Activated CD4-positive, alpha-beta T cell treated with anti-CD3 and anti-CD28 coated beads for 36 hours (primary cell): Measurements from ENCODE around the gene NEK6. TPM values are rescaled to one million over a fixed set of nuclear protein-coding genes. Genes with fewer than 3 reads are reported as not detected.
A peak's percentile ranks its signal among the peaks of the same experiment; 100 is the strongest.

Experiments used
- ATAC-seq: fragments of 200-7000 bp; cut with Tn5 transposase; one replicate; pipeline ENCODE4 v1.10.0; 2021; ENCODE audit warnings: mild to moderate bottlenecking, moderate library complexity
- CTCF ChIA-PET: fragments of 350-600 bp; sonication (Branson Sonifier 250); formaldehyde crosslinking; loops from one replicate; lab custom pipeline; 2021; ENCODE audit warnings: antibody characterized with exemption; lab: Charles Lee
- POLR2A ChIA-PET: fragments of 350-600 bp; sonication (Branson Sonifier 250); formaldehyde crosslinking; loops from one replicate; lab custom pipeline; 2021; ENCODE audit warnings: antibody characterized with exemption, inconsistent platforms; lab: Charles Lee
- DNase-seq: peaks from one replicate; pipeline ENCODE4 v3.0.0-alpha.2; 2020
- H3K27ac Mint-ChIP-seq: one replicate; pipeline ENCODE4 v1.8.0; 2021; ENCODE audit warnings: mixed read lengths
- H3K27me3 Mint-ChIP-seq: one replicate; pipeline ENCODE4 v1.8.0; 2021; ENCODE audit warnings: mixed read lengths
- H3K36me3 Mint-ChIP-seq: one replicate; pipeline ENCODE4 v1.8.0; 2021; ENCODE audit warnings: low read depth, mixed read lengths
- H3K4me1 Mint-ChIP-seq: one replicate; pipeline ENCODE4 v1.8.0; 2021; ENCODE audit warnings: mixed read lengths
- H3K4me3 Mint-ChIP-seq: one replicate; pipeline ENCODE4 v1.8.0; 2021; ENCODE audit warnings: mild to moderate bottlenecking, moderate library complexity, mixed read lengths
- H3K9me3 Mint-ChIP-seq: one replicate; pipeline ENCODE4 v1.8.0; 2021; ENCODE audit warnings: low read depth, mixed read lengths
- intact Hi-C, 2 experiments: fragments of 100-400 bp; cut with DNase I in 1 of 2; cut with micrococcal nuclease in 1 of 2; formaldehyde crosslinking; loops; one replicate each; pipeline versions ENCODE4 v1.14.2 to v1.15.1; 2022 to 2024; cut with DNase I, micrococcal nuclease
- total RNA-seq, 2 experiments: library from RNA; stranded (reverse); gene quantifications; one replicate each; pipeline ENCODE4 v1.2.3, GENCODE V29; 2021

NEK6 gene
- total RNA-seq, 2 experiments from 2014 or later = 6.4 to 10.1 TPM

DNA sequence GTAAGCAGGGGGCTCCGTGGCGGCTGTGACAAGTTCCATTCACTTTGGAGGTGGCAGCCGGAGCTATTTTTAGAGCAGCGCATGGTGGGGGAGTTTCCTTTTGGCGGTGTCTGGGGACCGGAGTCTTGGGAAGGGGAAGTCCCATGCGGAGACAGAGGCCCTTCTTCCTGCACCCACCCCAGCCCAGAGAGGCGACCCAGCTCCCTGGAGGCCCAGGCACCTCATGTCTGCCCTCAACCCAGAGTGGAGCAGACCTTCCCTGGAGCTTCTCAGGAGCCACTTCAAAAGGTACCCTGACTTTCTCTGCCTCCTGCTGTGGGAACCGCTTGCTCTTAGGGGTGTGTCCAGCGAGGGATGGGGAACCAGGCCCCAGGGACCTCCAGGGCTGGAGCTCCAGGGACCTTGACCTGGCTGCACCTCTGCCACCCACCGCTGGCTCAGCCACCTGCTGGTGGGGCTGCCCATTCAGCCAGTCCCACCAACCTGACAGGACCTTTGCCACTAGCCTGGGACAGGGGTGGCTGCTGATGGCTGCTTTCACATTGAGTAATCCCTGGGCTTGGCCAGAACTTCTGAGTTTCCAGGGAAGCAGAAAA lies 34.1 kb downstream of the NEK6 start:
- H3K4me1 Mint-ChIP-seq = peaks cover 42% of the 10 kb centered on the region
- ATAC-seq = peak; percentile 79
- H3K4me3 Mint-ChIP-seq = peak overlapping the region; percentile 18
- no peaks in the 10 kb centered on the region for H3K9me3 Mint-ChIP-seq
- no peak overlapping the region for H3K27ac Mint-ChIP-seq
- POLR2A ChIA-PET = interaction anchor here (1.7 kb wide), 1 partner anchor 14 kb away, joined by 4 read pairs; no protein-coding TSS in a partner anchor
- DNase-seq = peak; percentile 71
- CTCF ChIA-PET = interaction anchor here (0.5 to 0.6 kb wide), 2 partner anchors 341 to 778 kb away, joined by 3 read pairs; no protein-coding TSS in a partner anchor
- H3K36me3 Mint-ChIP-seq = no peaks in the 10 kb centered on the region
- intact Hi-C loops = loop anchor here in 1 of 2 experiments (10.0 kb wide), 1 partner anchor 167 kb away; no protein-coding TSS in a partner anchor
- H3K27me3 Mint-ChIP-seq = peaks cover 9% of the 10 kb centered on the region

DNA sequence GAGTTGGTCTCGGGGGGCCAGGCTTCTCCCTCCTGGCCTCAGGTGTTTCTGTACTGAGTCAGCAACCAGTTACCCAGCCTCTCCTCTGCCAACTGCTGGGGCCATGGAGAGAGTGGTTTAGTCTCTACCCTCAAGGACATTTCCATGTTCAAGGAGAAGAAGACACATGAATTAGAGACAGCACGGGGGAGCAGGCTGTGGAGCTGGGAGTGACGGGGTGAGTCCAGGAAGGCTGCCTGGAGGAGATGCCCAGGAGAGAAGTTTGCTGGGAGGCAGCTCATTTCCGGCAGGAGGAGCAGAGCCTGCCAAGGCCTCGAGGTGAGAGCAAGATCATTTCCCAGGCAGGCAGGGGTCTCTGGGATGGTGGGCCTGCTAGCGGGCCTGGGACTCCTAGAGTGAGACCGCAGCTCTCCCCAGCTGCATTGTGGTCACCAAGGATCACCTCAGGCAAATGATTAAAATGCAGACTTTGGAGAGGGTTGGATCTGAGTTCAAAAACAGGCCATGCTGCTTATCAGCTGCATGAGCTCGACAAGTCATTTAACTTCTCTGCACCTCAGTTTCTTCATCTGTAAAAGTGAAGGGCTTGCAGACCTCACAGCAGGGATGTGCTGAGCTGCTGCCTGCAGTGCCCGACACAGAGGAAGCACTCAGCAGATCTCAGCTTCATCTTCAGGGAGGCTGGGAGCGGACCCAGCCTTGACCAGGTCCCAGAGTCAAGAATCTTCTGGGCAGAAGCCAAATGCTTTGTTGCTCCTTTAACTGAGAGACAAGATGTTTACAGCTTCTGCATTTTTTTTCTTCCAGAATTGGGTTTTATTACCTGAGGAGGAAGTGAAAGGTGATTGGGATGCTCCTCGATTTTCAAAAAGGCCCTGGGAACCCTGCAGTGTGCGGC lies 35.2 kb downstream of the NEK6 start:
- H3K4me1 Mint-ChIP-seq = peaks cover 31% of the 10 kb centered on the region
- H3K27ac Mint-ChIP-seq = no peak overlapping the region
- ATAC-seq (no peak), DNase-seq (no peak)
- ChIA-PET POLR2A (interaction anchor here (1.7 kb wide), 1 partner anchor 13 kb away, joined by 4 read pairs; no protein-coding TSS in a partner anchor), CTCF (interaction anchor here (0.8 kb wide), 1 partner anchor 103 kb away, joined by 3 read pairs; no protein-coding TSS in a partner anchor)
- peaks cover 9% of the 10 kb centered on the region for H3K27me3 Mint-ChIP-seq
- intact Hi-C loops = loop anchor here in 1 of 2 experiments (10.0 kb wide), 1 partner anchor 168 kb away; no protein-coding TSS in a partner anchor
- no peaks in the 10 kb centered on the region for H3K36me3 Mint-ChIP-seq
- no peak overlapping the region for H3K4me3 Mint-ChIP-seq
- no peaks in the 10 kb centered on the region for H3K9me3 Mint-ChIP-seq

DNA sequence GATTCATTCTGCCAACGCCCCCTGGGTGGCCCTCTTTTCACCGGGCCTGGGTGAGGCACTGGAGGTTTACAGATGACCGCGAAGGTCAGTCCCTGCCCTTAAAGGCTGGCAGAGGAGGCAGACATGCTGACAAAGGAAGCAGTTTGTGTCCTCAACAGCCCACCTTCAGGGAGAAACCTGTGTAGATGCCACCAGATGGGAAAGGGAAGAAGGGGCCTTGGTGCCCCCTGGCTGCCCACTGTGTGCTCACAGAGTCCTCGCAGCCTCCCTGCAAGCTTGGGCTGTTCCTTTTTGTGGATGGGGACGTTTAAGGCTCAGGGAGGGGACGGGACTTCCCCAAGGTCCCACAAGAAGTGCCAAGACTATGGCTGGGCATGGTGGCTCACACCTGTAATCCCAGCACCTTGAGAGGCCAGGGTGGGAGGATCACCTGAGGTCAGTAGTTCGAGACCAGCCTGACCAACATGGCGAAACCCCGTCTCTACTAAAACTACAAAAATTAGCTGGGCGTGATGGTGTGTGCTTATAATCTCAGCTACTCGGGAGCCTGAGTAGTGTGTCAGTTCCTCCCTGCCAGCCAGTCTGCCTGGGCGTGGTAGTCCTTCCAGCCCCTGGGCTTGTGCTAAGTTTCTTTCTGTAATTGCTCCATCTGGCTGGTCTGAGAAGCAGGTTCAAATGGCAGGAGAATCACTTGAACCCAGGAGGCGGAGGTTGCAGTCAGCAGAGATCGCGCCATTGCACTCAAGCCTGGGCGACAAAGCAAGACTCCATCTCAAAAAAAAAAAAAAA lies 36.2 kb downstream of the NEK6 start:
- H3K27ac Mint-ChIP-seq = no peak overlapping the region
- no peaks in the 10 kb centered on the region for H3K36me3 Mint-ChIP-seq
- H3K4me3 Mint-ChIP-seq = no peak overlapping the region
- H3K27me3 Mint-ChIP-seq = peaks cover 9% of the 10 kb centered on the region
- POLR2A ChIA-PET = no interaction called here
- CTCF ChIA-PET = interaction anchor here (0.5 kb wide), 1 partner anchor 167 kb away, joined by 3 read pairs; no protein-coding TSS in a partner anchor
- DNase-seq (no peak), ATAC-seq (no peak)
- H3K9me3 Mint-ChIP-seq = no peaks in the 10 kb centered on the region
- peaks cover 30% of the 10 kb centered on the region for H3K4me1 Mint-ChIP-seq
- intact Hi-C loops = loop anchor here in 1 of 2 experiments (10.0 kb wide), 1 partner anchor 169 kb away; no protein-coding TSS in a partner anchor

DNA sequence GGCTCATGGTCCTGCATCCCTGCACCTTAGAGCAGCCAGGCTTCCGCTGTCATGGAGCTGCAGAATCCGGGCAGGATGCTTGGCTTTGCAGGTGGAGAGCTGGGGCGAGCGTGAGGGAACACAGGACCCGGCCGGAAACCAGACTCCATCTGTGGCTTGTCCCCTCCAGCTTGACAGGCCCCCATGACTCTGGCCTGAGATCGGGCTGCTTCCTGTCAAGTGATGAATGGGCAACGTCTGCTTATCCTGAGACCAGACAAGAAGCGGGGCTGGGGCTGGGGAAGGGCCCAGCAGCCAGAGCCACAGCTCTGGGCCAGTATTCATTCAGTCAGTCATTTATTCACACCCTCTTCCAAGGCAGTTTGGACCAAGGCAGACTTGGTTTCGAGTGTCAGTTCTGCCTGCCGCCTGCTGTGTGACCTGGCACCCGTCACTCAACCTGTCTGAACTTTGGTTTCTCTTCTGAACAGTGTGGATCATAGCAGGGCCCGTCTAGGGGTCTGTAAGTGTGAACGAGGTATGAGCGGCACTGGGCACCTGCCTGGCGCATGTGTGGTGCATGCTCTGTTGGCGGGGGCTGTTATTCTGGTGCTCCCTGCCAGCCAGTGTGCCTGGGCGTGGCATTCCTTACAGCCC lies 37.5 kb downstream of the NEK6 start:
- no peak overlapping the region for H3K27ac Mint-ChIP-seq
- H3K27me3 Mint-ChIP-seq = peaks cover 9% of the 10 kb centered on the region
- intact Hi-C loops = loop anchor here in 1 of 2 experiments (10.0 kb wide), 1 partner anchor 170 kb away; no protein-coding TSS in a partner anchor
- ATAC-seq (no peak), DNase-seq (no peak)
- ChIA-PET POLR2A (no interaction called here), CTCF (interaction anchor here (0.9 kb wide), 1 partner anchor 169 kb away, joined by 3 read pairs; no protein-coding TSS in a partner anchor)
- no peak overlapping the region for H3K4me3 Mint-ChIP-seq
- no peaks in the 10 kb centered on the region for H3K9me3 Mint-ChIP-seq
- H3K36me3 Mint-ChIP-seq = no peaks in the 10 kb centered on the region
- H3K4me1 Mint-ChIP-seq = peaks cover 30% of the 10 kb centered on the region

DNA sequence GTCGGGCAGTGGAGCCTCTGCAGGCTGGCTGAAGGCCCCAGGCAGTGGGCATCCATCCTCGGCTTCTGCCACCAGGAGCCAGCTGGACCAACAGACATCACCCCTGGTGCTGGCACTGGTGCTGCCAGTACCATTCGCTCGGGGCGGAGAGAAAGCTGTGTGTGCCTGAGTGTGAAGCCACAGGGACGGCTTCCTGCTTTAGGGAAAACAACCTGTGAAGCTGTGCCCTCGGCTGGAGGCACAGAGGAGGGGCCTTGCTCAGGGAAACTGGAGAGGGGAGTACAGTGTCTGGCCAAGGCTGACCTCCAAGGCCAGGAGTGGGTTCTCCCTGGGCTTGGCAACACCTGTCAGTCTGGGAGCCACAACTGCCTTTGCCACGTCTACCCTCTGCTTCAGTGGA lies 38.3 kb downstream of the NEK6 start:
- Mint-ChIP-seq H3K27ac (no peak overlapping the region), H3K4me3 (no peak overlapping the region), H3K4me1 (peaks cover 26% of the 10 kb centered on the region), H3K27me3 (peaks cover 9% of the 10 kb centered on the region), H3K36me3 (no peaks in the 10 kb centered on the region), H3K9me3 (no peaks in the 10 kb centered on the region)
- POLR2A ChIA-PET = no interaction called here
- ATAC-seq (no peak), DNase-seq (no peak)
- intact Hi-C loops = loop anchor here in 1 of 2 experiments (10.0 kb wide), 1 partner anchor 171 kb away; no protein-coding TSS in a partner anchor
- CTCF ChIA-PET = interaction anchor here (0.9 kb wide), 1 partner anchor 169 kb away, joined by 3 read pairs; no protein-coding TSS in a partner anchor

DNA sequence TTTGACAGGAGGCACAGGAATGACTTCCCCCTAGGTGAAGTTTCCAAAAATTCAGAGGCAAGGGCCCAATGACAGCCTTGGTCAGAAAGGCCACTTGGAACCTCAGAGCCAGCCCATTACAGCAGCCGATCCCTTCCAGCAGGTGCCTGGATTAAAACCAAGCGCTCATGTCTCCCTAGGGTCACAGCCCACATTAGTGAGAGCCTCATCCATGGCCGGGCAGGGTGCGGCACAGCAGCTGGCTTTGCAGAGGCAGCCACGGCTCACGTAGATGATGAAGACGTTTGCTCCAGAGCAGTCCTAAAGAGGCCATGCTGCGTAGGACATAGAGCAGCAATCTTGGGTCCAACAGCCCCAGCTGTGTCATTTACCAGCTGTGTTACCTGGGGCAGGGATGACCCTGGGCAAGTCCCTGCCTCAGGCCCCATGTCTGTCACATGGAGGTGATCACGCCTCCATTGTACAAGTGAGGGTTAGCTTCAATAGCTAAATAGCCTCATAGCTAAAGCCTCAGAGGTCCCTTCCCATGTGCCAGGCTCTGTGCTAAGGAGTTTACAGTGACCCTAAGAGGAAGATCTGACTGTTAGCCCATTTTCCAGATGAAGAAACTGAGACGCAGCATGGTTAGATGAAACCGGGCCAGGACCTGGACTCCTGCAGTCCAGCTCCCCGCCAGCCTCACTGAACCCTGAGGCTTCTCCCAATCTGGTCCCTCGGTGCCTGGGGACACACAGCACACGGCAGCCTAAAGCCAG lies 39.2 kb downstream of the NEK6 start:
- ATAC-seq = no peak
- intact Hi-C loops = loop anchor here in 1 of 2 experiments (10.0 kb wide), 1 partner anchor 172 kb away; no protein-coding TSS in a partner anchor
- H3K36me3 Mint-ChIP-seq = no peaks in the 10 kb centered on the region
- H3K4me1 Mint-ChIP-seq = peaks cover 17% of the 10 kb centered on the region
- CTCF ChIA-PET = interaction anchor here (1.6 kb wide), 1 partner anchor 170 kb away, joined by 3 read pairs; no protein-coding TSS in a partner anchor
- POLR2A ChIA-PET = no interaction called here
- no peak overlapping the region for H3K27ac Mint-ChIP-seq
- DNase-seq = no peak
- peaks cover 9% of the 10 kb centered on the region for H3K27me3 Mint-ChIP-seq
- no peak overlapping the region for H3K4me3 Mint-ChIP-seq
- H3K9me3 Mint-ChIP-seq = no peaks in the 10 kb centered on the region

DNA sequence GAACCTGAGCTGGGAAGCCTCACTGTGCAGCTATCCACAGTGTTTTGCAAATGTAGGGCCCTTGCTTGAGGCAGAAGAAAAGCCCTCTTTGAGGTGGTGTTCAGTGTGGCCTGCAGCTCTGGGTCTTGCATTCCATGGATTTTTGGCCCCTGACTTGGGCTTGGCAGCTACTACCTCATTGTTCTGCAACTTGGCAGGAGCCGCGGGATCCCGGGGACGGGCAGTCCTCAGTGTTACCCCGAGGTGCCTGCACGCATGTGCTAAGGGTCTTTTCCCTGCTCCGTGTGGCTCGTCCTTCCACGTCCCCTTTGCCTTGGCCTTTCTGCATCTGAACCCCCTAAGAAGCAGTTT lies 39.8 kb downstream of the NEK6 start:
- H3K4me3 Mint-ChIP-seq = no peak overlapping the region
- peaks cover 11% of the 10 kb centered on the region for H3K4me1 Mint-ChIP-seq
- peaks cover 9% of the 10 kb centered on the region for H3K27me3 Mint-ChIP-seq
- POLR2A ChIA-PET = no interaction called here
- ATAC-seq (no peak), DNase-seq (no peak)
- no peak overlapping the region for H3K27ac Mint-ChIP-seq
- no peaks in the 10 kb centered on the region for H3K36me3 Mint-ChIP-seq
- CTCF ChIA-PET = interaction anchor here (1.6 kb wide), 1 partner anchor 171 kb away, joined by 3 read pairs; no protein-coding TSS in a partner anchor
- intact Hi-C loops = loop anchor here in 1 of 2 experiments (10.0 kb wide), 1 partner anchor 173 kb away; no protein-coding TSS in a partner anchor
- H3K9me3 Mint-ChIP-seq = no peaks in the 10 kb centered on the region

DNA sequence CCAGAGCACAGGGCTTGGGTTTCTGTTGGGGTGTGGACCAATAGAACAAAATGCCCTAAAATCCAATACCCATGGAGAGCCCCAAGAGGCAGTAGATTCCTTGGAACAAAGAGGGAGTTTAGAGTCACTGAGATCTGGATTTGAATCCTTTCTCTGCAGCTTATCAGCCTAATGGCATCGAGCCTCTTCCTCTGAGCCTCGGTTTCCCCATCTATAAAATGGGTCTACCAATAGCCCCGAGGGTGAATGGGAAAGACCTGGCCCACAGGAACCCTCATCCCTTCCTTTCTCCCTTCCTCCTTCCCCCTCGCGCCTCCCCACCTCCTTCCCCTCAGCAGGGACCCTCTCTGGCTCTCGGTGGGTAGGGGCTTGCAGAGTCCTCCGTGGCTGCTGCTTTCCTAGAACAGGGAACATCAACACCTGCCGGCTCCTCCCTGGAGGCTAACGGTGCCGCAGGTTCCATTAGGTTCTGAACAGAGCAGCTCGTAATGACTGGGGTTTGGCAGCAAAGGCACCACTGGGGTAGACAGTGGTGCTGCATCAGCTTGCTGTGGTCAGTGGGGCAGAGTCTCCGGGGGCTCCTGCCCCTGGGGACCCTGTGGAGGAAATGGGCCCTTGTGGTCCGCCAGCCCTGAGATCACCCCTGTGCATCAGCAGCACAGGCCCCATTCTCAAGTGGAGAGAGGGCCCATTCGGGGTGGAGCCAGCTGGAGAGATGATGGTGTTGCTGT lies 40.3 kb downstream of the NEK6 start:
- Mint-ChIP-seq H3K4me3 (no peak overlapping the region), H3K27me3 (peaks cover 7% of the 10 kb centered on the region), H3K27ac (no peak overlapping the region), H3K36me3 (no peaks in the 10 kb centered on the region), H3K9me3 (no peaks in the 10 kb centered on the region), H3K4me1 (peaks cover 7% of the 10 kb centered on the region)
- DNase-seq (no peak), ATAC-seq (no peak)
- POLR2A ChIA-PET = no interaction called here
- intact Hi-C loops = loop anchor here in 1 of 2 experiments (10.0 kb wide), 1 partner anchor 173 kb away; no protein-coding TSS in a partner anchor
- CTCF ChIA-PET = interaction anchor here (1.6 kb wide), 1 partner anchor 172 kb away, joined by 3 read pairs; no protein-coding TSS in a partner anchor

DNA sequence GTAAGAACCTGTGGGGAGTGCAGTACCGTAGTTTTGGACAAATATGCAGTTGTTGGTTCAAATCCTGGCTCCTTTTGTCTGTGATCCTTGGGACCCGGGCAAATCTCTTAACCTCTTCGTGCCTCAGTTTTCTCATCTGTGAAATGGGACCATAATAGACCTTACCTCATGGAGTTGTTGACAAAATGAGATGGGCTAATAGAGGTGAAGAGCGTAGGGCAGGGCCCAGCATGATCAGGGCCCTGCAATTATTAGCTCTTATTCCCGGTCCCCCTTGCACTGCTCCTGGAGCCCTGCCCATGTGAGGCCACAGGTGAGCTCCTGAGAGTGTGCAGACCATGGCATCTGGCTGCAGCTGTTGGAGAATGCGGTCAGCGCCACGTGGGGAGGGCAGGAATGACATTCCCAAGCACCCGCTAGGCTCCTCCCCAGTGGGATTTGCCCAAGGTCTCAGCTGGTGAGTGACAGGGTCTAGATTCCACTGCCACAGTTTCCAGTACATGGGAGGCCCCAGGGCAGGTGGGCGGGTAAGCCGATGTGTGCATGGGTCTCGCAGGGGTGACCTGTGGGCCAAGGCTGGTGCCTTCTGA lies 41.0 kb downstream of the NEK6 start:
- Mint-ChIP-seq H3K36me3 (no peaks in the 10 kb centered on the region), H3K4me1 (peaks cover 7% of the 10 kb centered on the region)
- no peak for ATAC-seq

More for the DNA sequence above, 41.0 kb downstream of the NEK6 start:
- H3K27ac Mint-ChIP-seq = no peak overlapping the region
- H3K4me3 Mint-ChIP-seq = no peak overlapping the region
- POLR2A ChIA-PET = no interaction called here
- peaks cover 7% of the 10 kb centered on the region for H3K27me3 Mint-ChIP-seq
- intact Hi-C loops = loop anchor here in 1 of 2 experiments (10.0 kb wide), 1 partner anchor 174 kb away; no protein-coding TSS in a partner anchor
- CTCF ChIA-PET = interaction anchor here (1.6 kb wide), 1 partner anchor 172 kb away, joined by 3 read pairs; no protein-coding TSS in a partner anchor
- H3K9me3 Mint-ChIP-seq = no peaks in the 10 kb centered on the region
- DNase-seq = no peak
